ENCODE data around the gene PTPN18. TPM values are rescaled to one million over a fixed set of nuclear protein-coding genes. Genes with fewer than 3 reads are reported as not detected.

Gene PTPN18
- total RNA-seq, 2 donors from 2014 or later = 53.2 to 102 TPM

- ATAC-seq = no peak
- H3K27ac Mint-ChIP-seq = no peak overlapping the region
- no peaks in the 10 kb centered on the region for H3K27me3 Mint-ChIP-seq
- no peak overlapping the region for H3K4me3 Mint-ChIP-seq
- DNase-seq = no peak
- no peaks in the 10 kb centered on the region for H3K9me3 ChIP-seq (ENCODE audit: control insufficient read depth, low read length, poor library complexity, severe bottlenecking)
- H3K4me1 Mint-ChIP-seq = peaks cover 5% of the 10 kb centered on the region
- no peaks in the 10 kb centered on the region for H3K36me3 Mint-ChIP-seq (ENCODE audit: low read depth)
Observed at GRCh38 chr2:130359466-130359865, 3.6 kb downstream of the PTPN18 start.

DNA sequence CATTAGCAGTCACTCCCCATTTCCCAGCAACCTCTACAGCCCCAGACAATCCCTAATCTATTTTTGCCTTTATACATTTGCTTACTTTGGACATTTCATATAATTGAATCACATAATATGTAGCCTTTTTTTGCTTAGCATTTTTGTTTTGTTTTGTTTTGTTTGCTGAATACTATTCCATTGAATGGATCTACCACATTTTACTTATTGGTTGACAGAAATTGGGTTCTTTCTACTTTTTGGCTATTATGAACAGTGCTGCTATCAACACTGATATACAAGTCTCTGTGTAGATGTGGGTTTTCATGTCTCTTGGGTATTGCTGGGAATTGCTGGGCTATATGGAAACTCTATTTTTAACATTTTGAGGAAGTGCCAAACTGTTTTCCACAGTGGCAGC lies 7.6 kb downstream of the PTPN18 start:
- no peak for ATAC-seq
- Mint-ChIP-seq H3K4me1 (no peaks in the 10 kb centered on the region), H3K4me3 (no peak overlapping the region), H3K36me3 (ENCODE audit: low read depth) (no peaks in the 10 kb centered on the region), H3K27me3 (no peaks in the 10 kb centered on the region), H3K27ac (no peak overlapping the region)
- no peaks in the 10 kb centered on the region for H3K9me3 ChIP-seq (ENCODE audit: control insufficient read depth, low read length, poor library complexity, severe bottlenecking)
- no peak for DNase-seq

GRCh38 chr2:130365075-130365474 lies 9.2 kb downstream of the PTPN18 start:
- Mint-ChIP-seq H3K4me3 (no peak overlapping the region), H3K27ac (no peak overlapping the region), H3K4me1 (peaks cover 3% of the 10 kb centered on the region), H3K36me3 (ENCODE audit: low read depth) (no peaks in the 10 kb centered on the region), H3K27me3 (no peaks in the 10 kb centered on the region)
- ATAC-seq (no peak), DNase-seq (no peak)
- no peaks in the 10 kb centered on the region for H3K9me3 ChIP-seq (ENCODE audit: control insufficient read depth, low read length, poor library complexity, severe bottlenecking)

DNA sequence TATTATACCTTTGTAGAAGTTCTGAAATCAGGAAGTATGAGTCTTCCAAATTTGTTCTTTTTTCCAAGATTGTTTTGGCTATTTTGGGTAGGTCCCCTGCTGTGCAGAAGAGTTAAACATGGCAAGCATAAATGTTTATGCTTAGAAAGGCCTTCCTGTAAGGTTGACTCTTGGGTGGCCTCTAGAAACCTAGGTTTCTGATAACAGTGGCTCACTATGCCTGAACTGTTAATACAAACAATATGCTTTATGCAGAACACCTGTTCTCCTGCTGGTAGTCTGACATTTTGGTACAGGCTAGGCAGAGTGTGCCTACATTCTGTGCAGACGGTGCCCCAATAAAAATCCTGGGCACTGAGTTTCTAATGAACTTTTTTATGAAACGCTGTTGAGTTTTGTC lies 10.1 kb downstream of the PTPN18 start:
- no peak overlapping the region for H3K27ac Mint-ChIP-seq
- peaks cover 12% of the 10 kb centered on the region for H3K4me1 Mint-ChIP-seq
- H3K27me3 Mint-ChIP-seq = no peaks in the 10 kb centered on the region
- ATAC-seq (no peak), DNase-seq (no peak)
- no peaks in the 10 kb centered on the region for H3K36me3 Mint-ChIP-seq (ENCODE audit: low read depth)
- H3K4me3 Mint-ChIP-seq = no peak overlapping the region
- no peaks in the 10 kb centered on the region for H3K9me3 ChIP-seq (ENCODE audit: control insufficient read depth, low read length, poor library complexity, severe bottlenecking)

- Mint-ChIP-seq H3K27ac (no peak overlapping the region), H3K4me3 (no peak overlapping the region), H3K4me1 (peaks cover 20% of the 10 kb centered on the region), H3K36me3 (ENCODE audit: low read depth) (no peaks in the 10 kb centered on the region), H3K27me3 (no peaks in the 10 kb centered on the region)
- ATAC-seq (no peak), DNase-seq (no peak)
- H3K9me3 ChIP-seq (ENCODE audit: control insufficient read depth, low read length, poor library complexity, severe bottlenecking) = no peaks in the 10 kb centered on the region
Observed at GRCh38 chr2:130366720-130367119, 10.9 kb downstream of the PTPN18 start.

DNA sequence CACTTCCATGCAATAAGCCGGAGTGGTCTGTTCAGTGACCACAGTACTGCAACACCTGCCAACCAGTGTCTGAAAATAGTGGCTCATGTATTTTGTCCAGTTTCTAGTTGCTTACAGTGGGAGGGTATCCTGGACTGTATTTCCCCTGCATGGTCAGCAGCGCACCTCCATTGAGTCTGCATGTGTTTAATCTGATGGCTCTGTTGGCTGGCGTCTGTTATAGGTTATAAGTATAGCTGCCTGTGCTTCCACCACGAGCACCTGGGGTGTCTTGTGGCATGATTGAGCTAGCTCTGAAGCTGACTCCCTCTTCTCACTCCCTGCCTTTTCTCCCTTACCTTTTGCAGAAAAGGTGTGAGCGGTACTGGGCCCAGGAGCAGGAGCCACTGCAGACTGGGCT lies 12.9 kb downstream of the PTPN18 start:
- ATAC-seq (no peak), DNase-seq (no peak)
- no peaks in the 10 kb centered on the region for H3K27me3 Mint-ChIP-seq
- H3K4me1 Mint-ChIP-seq = peaks cover 29% of the 10 kb centered on the region
- H3K9me3 ChIP-seq (ENCODE audit: control insufficient read depth, low read length, poor library complexity, severe bottlenecking) = no peaks in the 10 kb centered on the region
- peaks cover 5% of the 10 kb centered on the region for H3K36me3 Mint-ChIP-seq (ENCODE audit: low read depth)
- H3K4me3 Mint-ChIP-seq = no peak overlapping the region
- peak overlapping the region; percentile 97 for H3K27ac Mint-ChIP-seq

DNA sequence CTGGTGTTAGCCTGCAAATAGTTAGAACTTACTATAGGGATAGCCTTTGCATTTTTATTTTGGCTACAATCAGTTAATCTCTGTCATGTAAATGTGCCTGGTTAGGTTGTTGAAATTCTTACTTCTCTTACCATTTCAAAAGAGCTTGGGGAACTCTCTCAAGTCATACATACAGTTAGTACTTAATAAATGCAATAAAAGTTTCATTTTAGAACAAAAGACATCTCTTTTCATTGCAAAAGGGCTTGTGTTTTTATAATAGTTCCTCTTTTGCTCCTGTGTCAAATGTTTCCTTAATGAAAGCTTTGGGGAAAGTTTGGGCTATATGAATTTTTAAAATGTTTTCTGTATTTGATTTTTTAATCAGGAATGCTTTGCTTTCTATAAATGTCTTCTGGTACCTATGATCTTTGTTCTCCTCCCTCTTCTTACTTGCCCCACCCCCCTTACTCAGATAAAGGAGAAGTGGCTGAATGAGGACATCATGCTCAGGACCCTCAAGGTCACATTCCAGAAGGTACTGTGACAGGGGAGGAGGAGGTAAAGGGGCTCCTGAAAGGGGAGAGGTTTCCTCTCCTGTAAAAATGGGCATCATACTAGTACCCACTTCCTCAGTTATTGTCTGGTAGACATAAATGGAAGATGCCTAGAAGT lies 13.6 kb downstream of the PTPN18 start:
- no peaks in the 10 kb centered on the region for H3K9me3 ChIP-seq (ENCODE audit: control insufficient read depth, low read length, poor library complexity, severe bottlenecking)
- Mint-ChIP-seq H3K4me1 (peaks cover 34% of the 10 kb centered on the region), H3K36me3 (ENCODE audit: low read depth) (peaks cover 5% of the 10 kb centered on the region), H3K27me3 (no peaks in the 10 kb centered on the region), H3K4me3 (peak overlapping the region; percentile 94), H3K27ac (peak overlapping the region; percentile 97)
- ATAC-seq = no peak
- no peak for DNase-seq

DNA sequence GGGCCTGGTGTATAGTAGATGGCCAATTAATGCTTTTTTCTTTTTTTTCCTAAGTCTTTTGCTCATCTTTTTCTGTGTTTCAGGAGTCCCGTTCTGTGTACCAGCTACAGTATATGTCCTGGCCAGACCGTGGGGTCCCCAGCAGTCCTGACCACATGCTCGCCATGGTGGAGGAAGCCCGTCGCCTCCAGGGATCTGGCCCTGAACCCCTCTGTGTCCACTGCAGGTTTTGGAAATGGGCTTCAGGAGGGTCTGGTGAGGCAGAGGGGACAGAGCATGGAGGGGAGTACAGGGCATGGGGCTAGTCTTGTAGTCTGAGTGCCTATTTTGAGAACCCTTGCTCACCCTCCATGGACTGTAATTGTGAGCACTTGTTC lies 14.1 kb downstream of the PTPN18 start:
- peaks cover 39% of the 10 kb centered on the region for H3K4me1 Mint-ChIP-seq
- H3K27me3 Mint-ChIP-seq = no peaks in the 10 kb centered on the region
- DNase-seq = no peak
- peak overlapping the region; percentile 94 for H3K4me3 Mint-ChIP-seq
- no peak for ATAC-seq
- H3K36me3 Mint-ChIP-seq (ENCODE audit: low read depth) = peaks cover 7% of the 10 kb centered on the region
- peak overlapping the region; percentile 97 for H3K27ac Mint-ChIP-seq
- no peaks in the 10 kb centered on the region for H3K9me3 ChIP-seq (ENCODE audit: control insufficient read depth, low read length, poor library complexity, severe bottlenecking)

- Mint-ChIP-seq H3K36me3 (ENCODE audit: low read depth) (peaks cover 7% of the 10 kb centered on the region), H3K4me3 (peak overlapping the region; percentile 94), H3K27me3 (no peaks in the 10 kb centered on the region), H3K27ac (peak overlapping the region; percentile 97), H3K4me1 (peaks cover 42% of the 10 kb centered on the region)
- no peaks in the 10 kb centered on the region for H3K9me3 ChIP-seq (ENCODE audit: control insufficient read depth, low read length, poor library complexity, severe bottlenecking)
- peak; percentile 65 for ATAC-seq
- peak in 2 of 3 donors; percentile 15 to 41 for DNase-seq
Observed at GRCh38 chr2:130370490-130370889, 14.6 kb downstream of the PTPN18 start.

DNA sequence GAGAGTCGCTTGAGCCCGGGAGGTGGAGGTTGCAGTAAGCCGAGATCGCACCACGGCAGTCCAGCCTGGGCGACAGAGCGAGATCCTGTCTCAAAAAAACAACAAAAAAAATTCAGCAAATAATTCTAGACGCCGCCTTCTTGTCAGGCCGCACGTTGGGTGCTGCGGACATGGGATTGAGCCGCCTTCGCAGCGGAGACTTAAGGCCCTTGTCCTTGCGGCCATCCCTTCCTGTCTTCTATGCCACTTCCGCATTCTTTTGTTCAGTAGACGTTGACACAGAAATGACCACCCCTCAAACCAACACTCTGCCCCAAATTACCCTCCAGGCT lies 15.8 kb downstream of the PTPN18 start:
- H3K36me3 Mint-ChIP-seq (ENCODE audit: low read depth) = peaks cover 7% of the 10 kb centered on the region
- peak overlapping the region; percentile 94 for H3K4me3 Mint-ChIP-seq
- ATAC-seq = peak; percentile 12
- no peaks in the 10 kb centered on the region for H3K9me3 ChIP-seq (ENCODE audit: control insufficient read depth, low read length, poor library complexity, severe bottlenecking)
- H3K27ac Mint-ChIP-seq = peak overlapping the region; percentile 97
- peaks cover 51% of the 10 kb centered on the region for H3K4me1 Mint-ChIP-seq
- no peak for DNase-seq
- H3K27me3 Mint-ChIP-seq = no peaks in the 10 kb centered on the region

- peak overlapping the region; percentile 97 for H3K27ac Mint-ChIP-seq
Observed at GRCh38 chr2:130372055-130372832, 16.4 kb downstream of the PTPN18 start.

DNA sequence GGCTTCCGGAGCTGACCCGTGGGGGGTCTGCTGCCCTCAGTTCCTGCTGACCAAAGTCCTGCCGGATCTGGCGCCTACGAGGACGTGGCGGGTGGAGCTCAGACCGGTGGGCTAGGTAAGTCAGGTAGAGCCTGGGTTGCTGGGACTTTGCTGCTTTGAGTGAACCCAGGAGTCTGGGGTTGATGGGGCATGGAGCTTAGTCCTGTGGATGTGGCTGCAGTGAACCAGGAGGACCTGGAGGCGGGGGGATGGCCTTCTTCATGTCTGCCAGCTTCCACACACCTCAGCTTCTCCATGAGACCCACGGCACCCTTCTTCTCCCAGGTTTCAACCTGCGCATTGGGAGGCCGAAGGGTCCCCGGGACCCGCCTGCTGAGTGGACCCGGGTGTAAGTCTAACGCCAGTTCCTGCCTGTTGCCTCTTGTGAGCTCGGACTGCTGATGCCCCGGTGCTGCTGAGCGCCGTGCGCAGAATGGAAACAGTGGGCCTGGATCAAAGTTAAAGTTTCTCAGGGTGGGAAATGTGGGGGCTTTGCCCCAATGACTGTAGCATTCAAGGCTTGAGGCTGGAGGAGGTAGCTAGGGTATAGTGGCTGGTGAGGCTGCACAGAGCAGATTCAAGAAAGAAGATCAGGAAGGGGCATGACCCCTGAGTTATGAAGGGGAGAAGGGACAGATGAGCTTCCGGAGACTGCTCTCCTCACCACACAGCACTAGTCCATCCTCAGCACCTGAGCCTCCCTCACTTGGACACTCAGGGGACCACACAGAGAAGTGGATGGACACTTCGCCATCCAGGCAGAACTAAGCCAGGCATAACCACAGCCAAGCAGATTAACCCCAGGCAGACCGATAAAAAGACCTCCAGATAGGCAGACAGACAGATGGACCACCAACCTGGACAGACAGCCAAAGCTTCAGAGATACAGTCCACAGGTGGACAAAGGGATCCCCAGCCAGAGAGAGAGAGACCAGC lies 17.3 kb downstream of the PTPN18 start:
- no peaks in the 10 kb centered on the region for H3K27me3 Mint-ChIP-seq
- ATAC-seq (peak; percentile 5), DNase-seq (no peak)
- H3K27ac Mint-ChIP-seq = peak overlapping the region; percentile 21
- H3K36me3 Mint-ChIP-seq (ENCODE audit: low read depth) = peaks cover 7% of the 10 kb centered on the region
- H3K9me3 ChIP-seq (ENCODE audit: control insufficient read depth, low read length, poor library complexity, severe bottlenecking) = no peaks in the 10 kb centered on the region
- peak overlapping the region; percentile 94 for H3K4me3 Mint-ChIP-seq
- peaks cover 65% of the 10 kb centered on the region for H3K4me1 Mint-ChIP-seq

More at GRCh38 chr2:130372055-130372832, 16.4 kb downstream of the PTPN18 start:
- Mint-ChIP-seq H3K4me3 (peak overlapping the region; percentile 94), H3K36me3 (ENCODE audit: low read depth) (peaks cover 7% of the 10 kb centered on the region), H3K27me3 (no peaks in the 10 kb centered on the region), H3K4me1 (peaks cover 57% of the 10 kb centered on the region)
- DNase-seq (peak; percentile 47 to 57 (median 49)), ATAC-seq (peak; percentile 82)
- H3K9me3 ChIP-seq (ENCODE audit: control insufficient read depth, low read length, poor library complexity, severe bottlenecking) = no peaks in the 10 kb centered on the region

DNA sequence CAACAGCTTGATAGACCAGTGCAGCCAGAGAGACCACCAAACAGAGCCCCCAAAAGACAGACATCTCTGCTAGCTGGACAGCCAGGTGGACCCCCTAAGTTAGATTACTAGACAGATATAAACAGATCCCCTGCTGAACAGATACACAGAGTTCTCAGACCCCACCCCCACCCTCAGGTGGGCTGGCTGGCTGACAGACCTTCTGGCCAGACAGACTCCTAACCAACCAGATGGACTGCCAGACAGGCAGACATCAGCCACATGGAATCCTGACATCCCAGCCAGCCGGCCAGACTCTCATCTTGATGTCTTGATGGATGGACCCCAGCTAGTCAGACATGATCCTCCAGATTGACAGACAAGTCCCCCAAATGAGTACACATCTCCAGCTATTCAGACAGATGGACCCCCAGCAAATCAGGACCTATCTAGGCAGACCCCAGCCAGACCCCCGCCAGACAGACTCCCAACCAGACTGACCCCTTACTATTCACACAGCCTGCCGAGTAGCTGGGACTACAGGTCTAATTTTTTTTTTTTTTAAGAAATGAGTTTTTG lies 18.0 kb downstream of the PTPN18 start:
- no peaks in the 10 kb centered on the region for H3K9me3 ChIP-seq (ENCODE audit: control insufficient read depth, low read length, poor library complexity, severe bottlenecking)
- Mint-ChIP-seq H3K4me3 (peak overlapping the region; percentile 94), H3K4me1 (peaks cover 65% of the 10 kb centered on the region), H3K27me3 (no peaks in the 10 kb centered on the region), H3K27ac (peak overlapping the region; percentile 96), H3K36me3 (ENCODE audit: low read depth) (peaks cover 7% of the 10 kb centered on the region)
- DNase-seq = no peak
- ATAC-seq = no peak

Measured in T-helper 17 cell (primary cell).